Islet precursor cell (in vitro differentiated cells): ENCODE measurements around the gene FAM107B.

ENCODE experiments used
- DNase-seq: peaks from one replicate; pipeline ENCODE4 v3.0.0-alpha.2; 2018

Gene FAM107B

GRCh38 chr10:14527134-14527844 lies 247.4 kb downstream of the FAM107B start:
- DNase-seq: no peak

- no peak for DNase-seq
Observed at GRCh38 chr10:14526326-14526725, 248.4 kb downstream of the FAM107B start.

- DNase-seq: no peak
Observed at GRCh38 chr10:14524691-14525324, 249.9 kb downstream of the FAM107B start.

GRCh38 chr10:14523286-14523685 lies 251.4 kb downstream of the FAM107B start:
- DNase-seq: no peak

GRCh38 chr10:14519785-14520184 lies 254.9 kb downstream of the FAM107B start:
- DNase-seq: no peak

- no peak for DNase-seq
Observed at GRCh38 chr10:14518149-14518548, 256.5 kb downstream of the FAM107B start.

GRCh38 chr10:14513123-14513522 lies 261.6 kb downstream of the FAM107B start:
- no peak for DNase-seq

GRCh38 chr10:14510346-14510745 lies 264.4 kb downstream of the FAM107B start:
- no peak for DNase-seq

GRCh38 chr10:14508725-14509124 lies 266.0 kb downstream of the FAM107B start:
- no peak for DNase-seq

GRCh38 chr10:14507781-14508180 lies 266.9 kb downstream of the FAM107B start:
- no peak for DNase-seq

- no peak for DNase-seq
Observed at GRCh38 chr10:14507176-14507575, 267.5 kb downstream of the FAM107B start.

- no peak for DNase-seq
Observed at GRCh38 chr10:14502431-14502830, 272.3 kb downstream of the FAM107B start.

GRCh38 chr10:14500172-14500765 lies 274.4 kb downstream of the FAM107B start:
- DNase-seq: no peak

- no peak for DNase-seq
Observed at GRCh38 chr10:14499601-14499904, 275.1 kb downstream of the FAM107B start.

GRCh38 chr10:14498326-14498725 lies 276.4 kb downstream of the FAM107B start:
- no peak for DNase-seq

- DNase-seq: no peak
Observed at GRCh38 chr10:14491811-14492210, 282.9 kb downstream of the FAM107B start.

- peak; percentile 13 for DNase-seq
Observed at GRCh38 chr10:14489522-14490177, 285.0 kb downstream of the FAM107B start.

GRCh38 chr10:14487488-14487883 lies 287.2 kb downstream of the FAM107B start:
- DNase-seq: no peak

GRCh38 chr10:14486777-14487487 lies 287.8 kb downstream of the FAM107B start:
- DNase-seq: no peak

GRCh38 chr10:14485986-14486385 lies 288.7 kb downstream of the FAM107B start:
- no peak for DNase-seq

GRCh38 chr10:14483417-14483816 lies 291.3 kb downstream of the FAM107B start:
- no peak for DNase-seq

- no peak for DNase-seq
Observed at GRCh38 chr10:14481752-14482151, 292.9 kb downstream of the FAM107B start.

GRCh38 chr10:14481014-14481413 lies 293.7 kb downstream of the FAM107B start:
- no peak for DNase-seq
